Tongue (tissue), 2 donors: Measurements from ENCODE around the gene SLC25A51. TPM values are rescaled to one million over a fixed set of nuclear protein-coding genes. Genes with fewer than 3 reads are reported as not detected.
"Not testable (repeated sequence)": the region's sequence is repeated elsewhere in the genome, so short reads cannot be mapped to it uniquely, and the experiment has no call there.

Experiments
- DNase-seq: peaks from one replicate; pipeline ENCODE4 v3.0.0-alpha.2; 2015
- total RNA-seq: library from RNA; depleted of rRNA; stranded (reverse); fragments of >200 nt; gene quantifications from one replicate; pipeline ENCODE4 v1.2.3, GENCODE V29; 2014

Gene SLC25A51
- total RNA-seq, 1 donor from 2014 or later: 59.3 TPM

DNA sequence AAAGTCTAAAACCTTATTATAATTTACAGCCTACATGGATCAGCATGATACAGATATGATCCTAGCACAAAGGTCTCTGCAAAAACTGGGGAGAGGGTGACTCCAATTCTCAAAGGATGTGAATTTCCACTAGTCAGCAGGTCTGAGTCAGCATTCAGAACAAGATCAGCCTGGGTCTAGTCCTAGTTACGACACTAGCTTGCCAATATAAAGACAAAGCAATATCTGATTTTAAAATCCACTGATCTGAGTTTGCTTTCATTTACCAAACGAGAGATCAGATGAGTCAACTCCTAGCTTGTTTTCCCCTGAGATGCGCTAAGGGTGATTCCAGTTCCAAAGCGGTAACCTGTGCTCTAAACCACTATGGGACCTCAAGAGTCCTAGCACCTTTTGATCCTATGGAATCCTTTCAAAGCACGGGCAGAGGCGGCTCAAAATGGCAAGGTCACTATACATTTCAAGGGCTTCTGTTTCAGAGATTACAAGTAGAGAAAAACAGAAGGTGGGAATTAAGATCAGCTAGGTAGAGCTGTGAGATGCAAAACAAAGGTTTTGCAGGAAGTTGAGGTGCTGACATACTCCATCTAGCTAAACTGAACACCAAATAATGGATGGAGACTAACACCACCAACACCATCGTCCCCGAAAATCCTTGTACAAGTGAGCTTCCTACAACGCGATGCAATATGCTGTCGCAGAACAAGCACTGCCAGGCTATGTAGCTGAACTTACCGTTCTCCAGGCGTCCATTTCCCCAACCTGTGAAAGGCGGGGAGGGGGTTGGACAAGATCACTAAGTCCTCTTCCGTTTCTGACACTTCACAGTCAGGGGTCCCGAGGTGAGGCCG, 906 bp downstream of the SLC25A51 start:
- DNase-seq: no peak

DNA sequence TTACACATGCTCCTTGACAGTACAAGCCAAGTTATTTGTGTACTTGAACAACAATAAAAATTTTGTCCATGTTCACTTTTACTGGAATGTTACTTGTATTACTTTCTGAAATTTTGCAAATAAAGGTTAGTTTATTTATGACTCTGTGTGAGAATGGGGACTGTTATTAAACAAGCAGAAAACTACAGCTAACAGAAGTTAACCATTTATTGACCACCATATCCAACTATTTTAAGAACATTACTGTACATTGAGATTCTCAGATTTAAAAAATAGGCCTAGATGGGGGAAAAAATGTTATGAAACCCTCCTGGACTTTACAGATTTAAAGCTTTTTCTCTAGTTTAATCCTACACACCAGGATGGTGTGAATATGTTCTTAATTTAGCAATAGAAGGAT, 1.8 kb downstream of the SLC25A51 start:
- DNase-seq: no peak

DNA sequence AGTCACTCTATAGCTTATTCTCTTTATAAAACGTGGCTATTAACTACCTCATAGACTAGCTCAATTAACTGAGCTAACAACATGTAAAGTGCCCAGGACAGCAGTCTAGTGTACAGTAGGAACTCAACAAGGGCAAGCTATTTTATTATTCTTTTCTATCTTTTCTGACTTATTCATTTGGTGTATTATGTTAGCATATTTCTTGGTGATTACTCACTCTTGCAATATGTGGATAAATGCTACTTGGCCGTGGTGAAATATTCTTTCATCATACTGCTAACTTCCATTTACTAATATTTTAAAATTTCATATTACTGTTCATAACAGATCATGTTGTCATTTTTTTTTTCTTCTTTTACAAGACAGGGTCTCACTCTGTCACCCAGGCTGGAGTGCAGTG, 4.9 kb downstream of the SLC25A51 start:
- DNase-seq: no peak

DNA sequence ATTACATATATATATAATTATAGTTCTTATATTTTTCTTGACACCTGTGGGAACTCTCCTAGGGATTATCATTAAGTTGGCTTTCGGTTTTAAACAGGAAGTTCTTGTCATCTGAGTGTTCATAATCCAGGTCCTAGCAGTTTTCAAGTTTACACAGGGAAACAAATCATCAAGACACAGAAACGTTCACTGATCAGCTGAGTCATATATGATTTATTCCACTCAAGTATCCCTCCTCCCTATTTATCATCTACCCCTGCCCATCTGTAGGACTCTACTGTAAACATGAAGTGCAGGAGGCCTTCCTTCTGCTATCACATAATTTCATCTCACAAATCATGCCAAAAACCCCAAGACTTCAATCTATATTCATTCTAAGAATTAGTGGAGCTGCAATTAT, 6.3 kb downstream of the SLC25A51 start:
- no peak for DNase-seq

DNA sequence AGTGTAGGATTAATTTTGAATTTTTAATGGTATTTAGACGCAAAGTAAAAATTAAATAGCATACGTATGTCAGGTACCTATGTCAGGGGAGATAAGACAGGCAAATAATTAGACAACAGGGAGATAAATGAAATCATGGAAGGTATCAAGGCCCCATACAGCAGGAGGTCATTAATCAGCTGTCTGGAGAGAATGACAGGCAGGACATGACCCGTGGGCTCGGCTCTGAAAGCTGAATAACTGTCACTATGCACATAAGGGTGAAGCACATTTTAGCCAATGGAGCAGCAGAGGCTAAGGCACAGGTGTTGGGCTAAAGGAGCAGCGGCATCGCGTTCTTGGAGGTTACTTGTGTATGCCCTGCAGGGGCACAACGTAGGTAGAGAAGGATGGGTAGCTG, 11.9 kb downstream of the SLC25A51 start:
- DNase-seq: no peak

DNA sequence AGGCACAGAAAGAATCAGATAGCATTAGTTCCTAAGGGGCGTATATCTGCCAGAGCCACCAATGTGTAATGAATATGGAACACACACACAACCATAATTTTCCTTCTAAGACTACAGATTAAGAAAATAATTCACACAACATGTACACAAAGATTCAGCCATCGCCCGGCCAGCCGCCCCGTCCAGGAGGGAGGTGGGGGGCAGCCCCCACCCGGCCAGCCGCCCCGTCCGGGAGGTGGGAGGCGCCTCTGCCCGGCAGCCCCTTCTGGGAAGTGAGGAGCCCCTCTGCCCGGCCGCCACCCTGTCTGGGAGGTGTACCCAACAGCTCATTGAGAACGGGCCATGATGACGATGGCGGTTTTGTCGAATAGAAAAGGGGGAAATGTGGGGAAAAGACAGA, 12.9 kb downstream of the SLC25A51 start:
- not testable (repeated sequence) for DNase-seq

DNA sequence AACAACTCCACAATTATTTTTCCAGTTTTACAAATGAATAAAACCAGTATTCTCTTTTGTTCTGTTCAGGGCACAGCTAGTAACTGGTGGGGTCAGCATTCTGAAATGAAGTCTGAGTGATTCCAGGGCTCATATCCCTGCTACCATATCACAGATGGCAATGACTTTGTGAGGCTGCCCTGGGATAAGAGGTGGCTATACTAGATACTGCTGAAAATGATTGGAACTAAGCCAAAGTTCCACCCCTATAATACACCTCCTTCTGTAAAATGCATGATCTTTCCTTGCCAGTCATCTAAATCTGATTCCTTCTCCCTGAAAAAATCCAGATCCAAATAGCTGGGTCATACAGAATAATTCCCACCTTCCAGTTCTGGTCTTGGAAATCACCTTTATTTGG, 14.4 kb downstream of the SLC25A51 start:
- no peak for DNase-seq

DNA sequence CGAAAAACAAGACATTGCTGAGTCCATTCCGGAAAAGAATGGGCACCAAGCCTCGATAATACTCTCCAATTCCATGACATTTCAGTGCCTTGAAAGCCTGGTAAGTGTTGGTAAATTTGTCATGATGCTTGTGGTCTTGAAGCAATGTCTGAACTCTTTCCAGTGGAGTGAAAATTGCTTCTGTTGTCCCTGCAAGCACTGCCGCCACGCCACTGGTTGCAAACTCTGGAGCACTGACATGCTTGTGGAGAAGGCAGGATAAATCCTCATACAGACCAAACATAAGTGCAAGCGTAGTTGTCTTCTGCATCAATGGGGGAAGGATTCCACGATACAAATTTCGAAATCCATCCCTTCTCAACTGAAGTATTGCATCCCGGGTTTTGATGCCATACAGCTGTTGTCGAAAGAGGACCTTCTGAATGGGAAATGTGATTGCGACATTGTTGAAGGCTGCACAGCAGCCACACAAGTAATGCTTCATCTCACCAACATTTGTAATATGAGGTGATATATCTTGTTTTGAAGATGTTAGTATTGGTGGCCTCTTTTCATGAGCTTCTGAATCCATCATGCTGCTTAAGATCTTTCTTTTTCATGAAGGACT, 15.8 kb downstream of the SLC25A51 start:
- not testable (repeated sequence) for DNase-seq

DNA sequence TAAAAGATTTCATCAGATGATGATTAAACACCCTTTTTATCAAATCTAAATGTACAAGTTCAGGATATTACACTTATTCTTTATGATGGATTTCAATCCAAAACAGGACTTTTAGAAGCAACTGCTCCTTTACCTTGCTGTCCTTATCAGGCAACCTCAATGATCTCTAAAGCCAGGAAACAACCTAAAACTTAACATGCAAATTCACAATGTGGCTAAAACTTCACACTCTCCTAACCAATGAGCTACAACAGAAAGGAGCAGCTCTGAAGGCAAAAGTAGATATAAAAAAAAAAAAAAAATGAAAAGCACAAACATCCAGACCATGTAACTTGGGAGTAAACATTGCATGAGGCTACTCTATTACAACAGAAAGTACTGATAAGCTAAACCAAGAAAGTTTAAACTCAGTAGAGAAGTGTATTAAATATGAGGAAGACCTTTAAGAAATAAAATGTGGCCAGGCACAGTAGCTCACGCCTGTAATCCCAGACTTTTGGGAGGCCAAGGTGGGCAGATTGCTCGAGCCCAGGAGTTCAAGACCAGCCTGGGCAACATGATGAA, 22.9 kb downstream of the SLC25A51 start:
- DNase-seq: no peak

DNA sequence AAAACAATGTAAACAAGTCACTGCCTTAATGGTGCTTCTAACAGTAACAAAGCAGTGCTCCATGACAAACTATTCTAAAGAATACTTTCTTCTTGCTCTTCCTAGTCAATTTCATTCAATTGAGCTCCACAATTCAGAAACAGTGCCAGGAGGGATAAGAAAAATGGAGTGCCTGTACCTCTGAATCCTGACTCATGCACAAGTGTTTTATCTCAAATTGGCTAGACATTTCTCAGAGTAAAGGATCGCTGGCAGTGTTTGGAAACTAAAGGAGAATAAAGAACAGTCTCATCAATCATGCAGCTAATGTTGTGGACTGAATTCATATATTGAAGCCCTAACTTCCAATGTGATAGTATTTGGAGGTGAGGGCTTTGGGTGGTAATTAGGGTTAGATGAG, 27.6 kb downstream of the SLC25A51 start:
- no peak for DNase-seq

DNA sequence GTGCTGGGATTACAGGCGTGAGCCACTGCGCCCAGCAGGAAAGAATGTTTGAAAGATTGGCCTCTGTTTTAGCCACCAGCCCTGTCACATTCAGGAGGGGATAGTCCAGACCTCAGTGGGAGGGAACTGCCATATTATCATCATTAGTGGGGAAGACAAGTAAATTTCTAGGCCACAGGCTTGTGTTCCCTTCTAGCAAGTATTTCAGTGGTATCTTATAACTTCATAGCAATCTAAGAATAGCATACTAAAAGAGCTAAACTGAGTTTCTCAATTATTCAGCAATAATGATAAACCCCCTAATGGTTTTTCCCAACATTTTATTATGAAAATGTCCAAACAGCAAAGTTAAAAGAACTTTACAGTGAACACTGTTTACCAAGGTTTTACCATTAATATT, 30.0 kb downstream of the SLC25A51 start:
- no peak for DNase-seq

DNA sequence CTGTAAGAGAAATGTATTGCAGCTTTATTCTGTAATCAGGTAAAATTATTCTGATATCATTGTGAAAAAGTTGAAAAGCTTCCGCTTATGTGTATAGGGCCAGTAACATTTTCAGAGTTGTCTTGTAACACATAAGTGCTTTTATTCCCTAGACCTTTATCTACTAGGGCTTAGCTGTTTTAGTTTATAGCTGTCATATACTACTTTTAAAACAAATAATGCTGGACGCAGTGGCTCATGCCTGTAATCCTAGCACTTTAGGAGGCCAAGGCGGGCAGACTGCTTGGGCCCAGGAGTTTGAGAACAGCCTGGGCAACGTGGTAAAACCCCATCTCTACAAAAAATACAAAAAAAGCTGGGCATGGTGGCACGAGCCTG, 33.1 kb downstream of the SLC25A51 start:
- DNase-seq: no peak

DNA sequence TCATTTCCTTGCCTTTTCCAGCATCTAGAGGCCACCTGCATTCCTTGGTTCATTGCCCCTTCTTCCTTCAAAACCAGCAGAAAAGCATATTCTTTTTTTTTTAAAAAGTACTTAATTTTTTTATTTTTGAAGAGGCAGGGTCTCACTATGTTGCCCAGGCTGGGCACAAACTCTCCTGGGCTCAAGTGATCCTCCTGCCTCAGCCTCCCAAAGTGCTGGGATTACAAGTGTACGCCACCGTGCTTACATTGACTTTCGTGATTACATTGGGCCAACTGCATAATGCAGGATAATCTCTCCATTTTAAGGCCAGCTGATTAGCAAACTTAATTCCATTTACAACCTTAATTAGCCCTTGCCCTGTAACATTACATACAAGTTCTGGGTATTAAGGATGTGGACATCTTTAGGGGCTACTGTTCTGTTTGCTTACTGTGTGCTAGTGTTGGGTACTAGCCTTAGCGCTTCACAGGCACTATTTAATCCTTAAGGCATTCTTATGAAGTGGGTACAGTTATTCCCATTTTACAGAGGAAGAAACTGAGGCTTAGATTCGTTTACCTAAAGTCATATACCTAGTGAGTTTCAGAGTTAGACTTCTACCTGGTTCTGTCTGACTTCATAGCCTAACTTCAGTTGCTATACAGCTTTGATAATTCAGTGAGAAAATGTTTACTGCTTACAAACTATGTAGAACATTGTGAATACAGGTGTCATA, 33.7 kb downstream of the SLC25A51 start:
- DNase-seq: no peak

DNA sequence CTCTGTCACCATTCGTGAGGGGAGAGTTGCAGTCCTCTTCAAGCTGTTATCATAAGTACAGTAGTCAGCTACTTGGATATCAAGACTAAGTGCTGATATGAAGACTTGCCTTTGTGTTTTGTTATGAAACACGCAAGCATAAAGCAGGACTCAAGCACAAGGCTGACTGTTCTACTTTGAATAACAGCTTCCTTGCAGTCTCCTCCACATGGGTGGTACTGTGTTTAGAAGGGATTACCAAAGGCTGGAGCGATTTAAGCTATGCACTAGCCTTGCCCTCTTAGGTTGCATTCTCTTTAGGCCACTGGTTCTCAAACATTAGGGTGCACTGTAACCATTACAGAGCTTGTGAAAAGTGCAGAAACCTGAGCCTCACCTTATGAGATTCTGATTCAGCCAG, 41.4 kb downstream of the SLC25A51 start:
- DNase-seq: no peak

DNA sequence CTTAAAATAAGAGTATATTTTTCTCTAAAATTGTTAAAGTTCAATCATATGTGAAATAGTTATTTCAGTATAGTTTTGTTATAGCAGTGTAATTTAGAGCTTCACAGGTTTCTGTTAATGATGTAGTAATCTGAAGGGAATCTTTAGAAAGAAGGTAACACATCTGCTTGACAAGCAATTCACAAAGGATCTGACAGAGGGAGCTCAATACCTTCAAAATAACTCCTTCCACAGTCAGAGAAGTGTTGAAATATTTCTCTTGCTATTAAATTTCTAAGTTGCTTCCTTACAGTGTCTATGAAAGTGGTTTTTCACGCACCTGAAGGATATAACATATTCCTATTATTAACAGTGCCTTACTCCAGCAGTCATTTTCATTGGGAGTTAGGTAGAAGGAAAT, 44.9 kb downstream of the SLC25A51 start:
- DNase-seq: no peak

DNA sequence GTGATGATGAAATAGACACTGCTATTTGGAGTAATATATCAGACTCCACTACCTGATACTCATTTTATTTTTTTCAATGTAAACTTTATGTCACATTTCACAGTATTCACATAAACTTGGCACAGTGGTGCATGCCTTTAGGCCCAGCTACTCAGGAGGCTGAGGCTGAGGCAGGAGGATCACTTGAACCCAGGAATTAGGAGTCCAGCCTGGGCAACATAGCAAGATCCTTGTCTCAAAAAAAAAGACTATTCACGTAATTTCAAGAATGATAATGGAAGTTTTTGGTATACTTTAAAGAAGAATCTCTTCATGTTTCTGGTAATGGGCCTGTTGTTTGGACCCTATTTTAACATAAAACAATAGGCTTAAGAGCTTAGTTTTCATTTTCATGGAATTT, 47.4 kb downstream of the SLC25A51 start:
- DNase-seq: no peak

DNA sequence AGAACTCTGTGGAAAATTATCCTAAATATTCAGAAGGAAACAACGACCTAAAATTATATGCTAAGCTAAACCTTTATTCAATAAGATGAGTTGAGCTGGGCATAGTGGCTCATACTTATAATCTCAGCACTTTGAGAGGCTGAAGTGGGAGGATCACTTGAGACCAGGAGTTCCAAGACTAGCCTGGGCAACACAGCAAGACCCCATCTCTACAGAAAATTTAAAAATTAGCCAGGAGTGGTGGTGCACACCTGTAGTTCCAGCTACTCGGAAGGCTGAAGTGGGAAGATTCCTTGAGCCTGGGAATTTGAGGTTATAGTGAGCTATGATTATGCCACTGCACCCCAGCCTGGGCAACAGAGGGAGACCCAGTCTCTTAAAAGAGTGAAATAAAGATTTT, 51.7 kb downstream of the SLC25A51 start:
- DNase-seq: no peak

DNA sequence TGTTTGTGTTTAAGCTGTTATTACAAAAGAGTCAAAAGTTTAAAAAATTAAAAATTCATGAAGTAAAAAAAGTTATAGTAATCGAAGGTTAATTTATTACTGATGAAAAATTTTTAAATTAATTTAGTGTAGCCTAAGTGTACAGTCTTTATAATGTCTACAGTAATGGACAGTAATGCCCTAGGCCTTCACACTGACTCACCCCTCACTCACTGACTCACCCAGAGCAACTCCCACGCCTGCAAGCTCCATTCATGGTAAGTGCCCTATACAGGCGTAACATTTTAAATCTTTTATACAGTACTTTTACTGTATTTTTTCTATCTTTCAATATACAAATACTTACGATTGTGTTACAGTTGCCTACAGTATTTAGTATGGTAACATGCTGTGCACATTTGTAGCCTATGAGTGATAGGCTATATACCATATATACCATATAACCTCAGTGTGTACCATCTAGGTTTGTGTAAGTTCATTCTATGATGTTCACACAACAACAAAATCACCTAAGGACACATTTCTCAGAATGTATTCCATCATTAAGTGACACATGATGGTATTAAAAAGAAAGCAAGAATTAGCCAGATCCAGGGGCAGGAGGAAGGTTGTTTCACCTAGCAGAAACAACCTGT, 63.2 kb downstream of the SLC25A51 start:
- no peak for DNase-seq

DNA sequence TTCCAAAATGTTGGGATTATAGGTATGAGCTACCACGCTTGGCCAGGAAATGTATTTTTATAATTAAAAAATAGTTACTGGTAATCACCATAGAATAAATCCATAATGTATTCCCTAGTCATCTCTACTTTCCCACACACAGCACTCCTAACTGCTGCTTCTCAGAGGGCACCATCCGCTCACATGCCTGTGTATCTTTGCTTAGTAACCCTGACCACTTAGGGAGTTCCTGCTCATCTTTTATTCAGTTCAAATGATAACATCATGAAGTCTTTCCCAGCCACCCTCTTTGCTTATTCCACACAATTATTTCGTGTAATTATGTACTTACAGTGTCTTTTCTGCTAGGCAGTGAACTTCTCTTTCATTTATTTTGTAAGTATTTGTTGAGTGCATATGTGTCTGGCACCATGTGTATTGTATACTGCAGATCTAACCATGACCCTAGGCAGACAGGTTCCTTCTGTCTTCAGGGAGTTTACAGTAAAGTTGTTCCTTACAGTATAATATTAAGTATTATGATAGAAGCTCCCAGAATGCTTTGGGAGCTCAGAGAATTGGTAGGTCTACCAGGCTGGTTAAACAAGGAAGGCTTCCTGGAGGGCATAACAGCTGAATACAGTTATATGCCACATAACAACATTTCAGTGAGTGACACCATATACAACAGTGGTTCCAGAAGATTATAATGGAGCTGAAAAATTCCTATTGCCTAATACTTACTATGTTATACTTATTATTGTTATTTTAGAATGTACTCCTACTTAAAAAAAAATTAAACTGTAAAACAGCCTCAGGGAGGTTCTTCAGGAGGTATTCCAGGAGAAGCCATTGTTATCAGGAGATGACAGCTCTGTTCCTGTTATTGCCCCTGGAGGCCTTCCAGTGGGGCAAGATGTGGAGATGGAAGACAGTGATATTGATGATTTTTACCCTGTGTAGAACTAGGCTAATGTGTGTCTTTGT, 64.1 kb downstream of the SLC25A51 start:
- no peak for DNase-seq
